Fibroblast of skin of right biceps (primary cell): ENCODE results near the gene FAM185A.
"Not testable (repeated sequence)": the region's sequence is repeated elsewhere in the genome, so short reads cannot be mapped to it uniquely, and the experiment has no call there.

Experiments
- DNase-seq: peaks from one replicate; pipeline ENCODE4 v3.0.0-alpha.2; 2013

FAM185A gene

GRCh38 chr7:102833343-102833742, 84.5 kb downstream of the FAM185A start:
- no peak for DNase-seq

GRCh38 chr7:102834466-102834865, 85.7 kb downstream of the FAM185A start:
- no peak for DNase-seq

GRCh38 chr7:102834999-102835398, 86.2 kb downstream of the FAM185A start:
- DNase-seq = peak; percentile 88

GRCh38 chr7:102836191-102836919, 87.6 kb downstream of the FAM185A start:
- DNase-seq = peak; percentile 93

- DNase-seq = no peak
Observed at GRCh38 chr7:102836977-102837376, 88.2 kb downstream of the FAM185A start.

GRCh38 chr7:102837802-102838201, 89.0 kb downstream of the FAM185A start:
- no peak for DNase-seq

- DNase-seq = not testable (repeated sequence)
Observed at GRCh38 chr7:102838572-102839101, 89.8 kb downstream of the FAM185A start.

- no peak for DNase-seq
Observed at GRCh38 chr7:102840404-102840803, 91.6 kb downstream of the FAM185A start.

- DNase-seq = no peak
Observed at GRCh38 chr7:102841290-102841689, 92.5 kb downstream of the FAM185A start.

GRCh38 chr7:102842284-102842683, 93.5 kb downstream of the FAM185A start:
- no peak for DNase-seq

- DNase-seq = no peak
Observed at GRCh38 chr7:102843850-102844249, 95.1 kb downstream of the FAM185A start.

- peak; percentile 47 for DNase-seq
Observed at GRCh38 chr7:102845346-102845745, 96.5 kb downstream of the FAM185A start.

GRCh38 chr7:102849079-102849478, 100.3 kb downstream of the FAM185A start:
- peak; percentile 74 for DNase-seq

- no peak for DNase-seq
Observed at GRCh38 chr7:102849538-102849937, 100.7 kb downstream of the FAM185A start.

- DNase-seq = no peak
Observed at GRCh38 chr7:102856036-102856435, 107.2 kb downstream of the FAM185A start.
